ENCODE measurements around the gene LAMB4. TPM values are rescaled to one million over a fixed set of nuclear protein-coding genes. Genes with fewer than 3 reads are reported as not detected.

The LAMB4 gene
- total and polyA plus RNA-seq, 2 experiments from 2014 or later, result not detected

GRCh38 chr7:108127461-108127860 lies 2.7 kb downstream of the LAMB4 start:
- Histone ChIP-seq H3K27ac (ENCODE audit: low read depth) (no peak overlapping the region), H4K20me1 (replicated peaks; ENCODE audit: insufficient read depth) (no peaks in the 10 kb centered on the region), H3K4me3 (no peak overlapping the region), H2AFZ (no peak overlapping the region), H3K79me2 (replicated peaks; ENCODE audit: insufficient read depth) (no peaks in the 10 kb centered on the region), H3K27me3 (ENCODE audit: insufficient read depth) (no peaks in the 10 kb centered on the region), H3K9me2 (ENCODE audit: insufficient read depth) (no peaks in the 10 kb centered on the region), H3K4me2 (no peak overlapping the region), H3K36me3 (ENCODE audit: insufficient read depth) (no peaks in the 10 kb centered on the region), H3F3A (replicated peaks; ENCODE audit: low read depth) (no peaks in the 10 kb centered on the region), H3K4me1 (ENCODE audit: insufficient read depth) (no peaks in the 10 kb centered on the region)
- H3K27ac Mint-ChIP-seq, result no peak overlapping the region
- TF ChIP-seq STAT1 (IDR thresholded peaks at IDR 0.05; ENCODE audit: unreplicated experiment) (no peak), JUNB (IDR thresholded peaks at IDR 0.05; ENCODE audit: unreplicated experiment) (no peak)
- H3K27me3 Mint-ChIP-seq (ENCODE audit: insufficient read depth, low read depth, poor library complexity), result no peaks in the 10 kb centered on the region
- no peak overlapping the region for H3K4me3 Mint-ChIP-seq
- DNase-seq (ENCODE audit: low spot score), result no peak
- ATAC-seq, result no peak
- peaks cover under 1% of the 10 kb centered on the region; the same call in 2 of the 3 replicates for H3K4me1 Mint-ChIP-seq
- no peaks in the 10 kb centered on the region for H3K9me3 Mint-ChIP-seq
- H3K36me3 Mint-ChIP-seq (ENCODE audit: low read depth), result no peaks in the 10 kb centered on the region

GRCh38 chr7:108124820-108125219 lies 5.3 kb downstream of the LAMB4 start:
- Histone ChIP-seq H4K20me1 (replicated peaks; ENCODE audit: insufficient read depth) (no peaks in the 10 kb centered on the region), H2AFZ (no peak overlapping the region), H3K4me3 (no peak overlapping the region), H3K4me2 (no peak overlapping the region), H3K4me1 (ENCODE audit: insufficient read depth) (no peaks in the 10 kb centered on the region), H3K27ac (ENCODE audit: low read depth) (no peak overlapping the region), H3K36me3 (ENCODE audit: insufficient read depth) (no peaks in the 10 kb centered on the region), H3F3A (replicated peaks; ENCODE audit: low read depth) (no peaks in the 10 kb centered on the region), H3K27me3 (ENCODE audit: insufficient read depth) (no peaks in the 10 kb centered on the region), H3K9me2 (ENCODE audit: insufficient read depth) (no peaks in the 10 kb centered on the region), H3K79me2 (replicated peaks; ENCODE audit: insufficient read depth) (no peaks in the 10 kb centered on the region)
- Mint-ChIP-seq H3K36me3 (ENCODE audit: low read depth) (no peaks in the 10 kb centered on the region), H3K4me3 (no peak overlapping the region), H3K27me3 (ENCODE audit: insufficient read depth, low read depth, poor library complexity) (no peaks in the 10 kb centered on the region), H3K4me1 (no peaks in the 10 kb centered on the region), H3K9me3 (no peaks in the 10 kb centered on the region), H3K27ac (no peak overlapping the region)
- TF ChIP-seq JUNB (IDR thresholded peaks at IDR 0.05; ENCODE audit: unreplicated experiment), result no peak
- DNase-seq (ENCODE audit: low spot score), result no peak
- ATAC-seq, result no peak

- Histone ChIP-seq H3K4me3 (no peak overlapping the region), H3K9me2 (ENCODE audit: insufficient read depth) (no peaks in the 10 kb centered on the region), H4K20me1 (replicated peaks; ENCODE audit: insufficient read depth) (no peaks in the 10 kb centered on the region), H3K4me2 (no peak overlapping the region), H3K79me2 (replicated peaks; ENCODE audit: insufficient read depth) (no peaks in the 10 kb centered on the region), H3K27me3 (ENCODE audit: insufficient read depth) (no peaks in the 10 kb centered on the region), H3K36me3 (ENCODE audit: insufficient read depth) (no peaks in the 10 kb centered on the region), H3K4me1 (ENCODE audit: insufficient read depth) (no peaks in the 10 kb centered on the region), H2AFZ (no peak overlapping the region), H3F3A (replicated peaks; ENCODE audit: low read depth) (no peaks in the 10 kb centered on the region), H3K27ac (ENCODE audit: low read depth) (no peak overlapping the region)
- DNase-seq (ENCODE audit: low spot score) (no peak), ATAC-seq (no peak)
- no peaks in the 10 kb centered on the region for H3K4me1 Mint-ChIP-seq
- no peaks in the 10 kb centered on the region for H3K36me3 Mint-ChIP-seq (ENCODE audit: low read depth)
- H3K9me3 Mint-ChIP-seq, result no peaks in the 10 kb centered on the region
- H3K27me3 Mint-ChIP-seq (ENCODE audit: insufficient read depth, low read depth, poor library complexity), result no peaks in the 10 kb centered on the region
- no peak overlapping the region for H3K4me3 Mint-ChIP-seq
- no peak overlapping the region for H3K27ac Mint-ChIP-seq
- no peak for TF ChIP-seq STAT1 (IDR thresholded peaks at IDR 0.05; ENCODE audit: unreplicated experiment)
- TF ChIP-seq ZNF114 (CRISPR knock-in tag; IDR thresholded peaks at IDR 0.05), result no peak
- TF ChIP-seq ZNF462 (CRISPR knock-in tag; IDR thresholded peaks at IDR 0.05), result no peak
- TF ChIP-seq CREB1 (CRISPR knock-in tag; IDR thresholded peaks at IDR 0.05; ENCODE audit: low read depth), result no peak
- TF ChIP-seq NANOG (IDR thresholded peaks at IDR 0.05; ENCODE audit: borderline replicate concordance), result no peak
- TF ChIP-seq POLR2AphosphoS5 (IDR thresholded peaks at IDR 0.05; ENCODE audit: low read depth), result no peak
- no peak for TF ChIP-seq CTCF (conservative IDR thresholded peaks at IDR 0.05; ENCODE audit: low read depth in 2 of 2)
- no peak for TF ChIP-seq EZH2 (IDR thresholded peaks at IDR 0.05; ENCODE audit: low read depth, unreplicated experiment)
- TF ChIP-seq ZNF331 (CRISPR knock-in tag; IDR thresholded peaks at IDR 0.05; ENCODE audit: low read depth), result no peak
These were observed 8.0 kb downstream of the LAMB4 start for GRCh38 chr7:108122181-108122580.

Measured in GM23338 (cell line).